ENCODE results near the gene MEG3.

MEG3 gene

DNA sequence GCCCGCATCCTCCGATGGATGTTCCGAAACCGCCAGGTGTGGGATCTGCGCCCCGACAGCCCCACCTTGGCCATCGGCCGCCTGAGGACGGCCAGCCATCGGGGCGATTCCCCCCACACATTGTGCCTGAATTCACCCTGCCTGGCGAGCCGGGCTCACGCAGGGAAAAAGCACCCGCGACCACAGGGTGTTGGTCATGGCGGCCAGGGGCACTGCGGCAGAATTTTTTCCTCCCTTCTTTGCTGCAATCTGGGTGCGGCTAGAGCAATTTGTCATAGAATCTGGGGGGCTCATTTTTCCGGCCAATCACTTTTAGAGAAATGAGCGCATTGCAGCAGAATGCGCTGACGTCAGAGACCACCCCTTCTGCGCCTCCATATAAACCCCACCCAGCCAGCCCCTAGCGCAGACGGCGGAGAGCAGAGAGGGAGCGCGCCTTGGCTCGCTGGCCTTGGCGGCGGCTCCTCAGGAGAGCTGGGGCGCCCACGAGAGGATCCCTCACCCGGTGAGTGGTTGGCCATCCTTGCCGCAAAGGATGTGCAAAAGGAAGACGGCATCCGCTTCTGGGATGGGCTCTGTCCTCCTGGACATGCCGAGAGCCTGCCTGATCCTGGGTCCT lies at the start of gene MEG3:
MEG3 (plus strand) TSS at position 406 of the 619 bp plus-strand sequence.
- DNase-seq, result no peak

DNA sequence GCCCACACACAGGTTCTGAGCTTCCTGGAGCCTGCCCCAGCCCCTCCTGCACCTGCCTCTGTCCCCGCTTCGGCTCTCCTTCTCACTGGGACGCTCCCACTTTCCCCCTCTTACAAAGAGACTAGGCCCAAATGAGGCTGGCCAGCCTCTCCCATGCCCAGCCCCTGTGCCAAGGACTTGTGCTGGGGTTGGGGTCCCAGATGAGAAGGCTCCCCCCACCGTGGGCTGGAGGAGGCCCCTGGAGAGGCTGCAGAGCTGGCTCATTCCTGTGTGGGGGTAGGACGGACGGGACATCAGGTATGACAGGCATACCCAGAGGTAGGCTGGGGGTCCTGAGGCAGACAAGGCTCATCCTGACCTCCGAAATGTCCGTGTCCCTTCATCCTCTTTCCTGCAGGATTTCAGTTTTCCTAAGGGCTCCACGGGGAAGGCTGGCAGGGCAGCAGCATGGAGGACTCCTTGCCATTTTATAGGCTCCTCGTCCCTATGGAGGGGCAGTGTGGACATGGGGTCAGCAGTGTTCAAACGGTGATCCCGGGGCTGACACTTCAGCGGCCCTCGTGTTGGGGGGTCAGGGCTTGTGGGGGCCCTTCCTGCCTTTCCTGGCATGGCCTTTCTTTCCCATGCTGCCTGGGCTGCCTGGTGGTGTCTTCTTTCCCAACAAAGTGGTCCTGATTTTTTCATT lies 49.1 kb upstream of the MEG3 start:
- no peak for DNase-seq

DNA sequence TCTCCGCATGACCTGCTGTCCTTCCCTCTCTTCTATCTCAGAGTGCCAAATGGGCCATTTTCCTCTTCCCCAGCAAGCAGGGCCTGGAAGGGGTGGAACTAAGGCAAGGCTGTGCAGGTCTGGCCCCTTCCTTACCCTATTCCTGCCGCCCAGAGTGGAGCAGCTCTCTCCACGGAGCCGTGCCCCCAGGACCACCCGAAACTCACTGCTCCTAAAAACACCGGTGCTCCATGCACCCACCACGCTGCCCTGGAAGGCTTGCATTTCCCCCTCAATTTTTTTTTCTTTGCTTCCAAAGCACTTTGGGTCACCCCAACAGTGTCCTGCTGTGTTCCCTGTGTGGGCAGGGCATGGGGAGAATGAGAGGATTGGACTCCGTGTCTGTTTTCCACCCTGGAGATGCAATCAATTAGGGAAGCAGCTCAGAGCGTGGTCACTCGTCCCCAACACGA lies 48.5 kb upstream of the MEG3 start:
- no peak for DNase-seq

GRCh38 chr14:100777818-100778525 lies 47.9 kb upstream of the MEG3 start:
- no peak for DNase-seq

- DNase-seq, result no peak
Observed at GRCh38 chr14:100778526-100778882, 47.4 kb upstream of the MEG3 start.

DNA sequence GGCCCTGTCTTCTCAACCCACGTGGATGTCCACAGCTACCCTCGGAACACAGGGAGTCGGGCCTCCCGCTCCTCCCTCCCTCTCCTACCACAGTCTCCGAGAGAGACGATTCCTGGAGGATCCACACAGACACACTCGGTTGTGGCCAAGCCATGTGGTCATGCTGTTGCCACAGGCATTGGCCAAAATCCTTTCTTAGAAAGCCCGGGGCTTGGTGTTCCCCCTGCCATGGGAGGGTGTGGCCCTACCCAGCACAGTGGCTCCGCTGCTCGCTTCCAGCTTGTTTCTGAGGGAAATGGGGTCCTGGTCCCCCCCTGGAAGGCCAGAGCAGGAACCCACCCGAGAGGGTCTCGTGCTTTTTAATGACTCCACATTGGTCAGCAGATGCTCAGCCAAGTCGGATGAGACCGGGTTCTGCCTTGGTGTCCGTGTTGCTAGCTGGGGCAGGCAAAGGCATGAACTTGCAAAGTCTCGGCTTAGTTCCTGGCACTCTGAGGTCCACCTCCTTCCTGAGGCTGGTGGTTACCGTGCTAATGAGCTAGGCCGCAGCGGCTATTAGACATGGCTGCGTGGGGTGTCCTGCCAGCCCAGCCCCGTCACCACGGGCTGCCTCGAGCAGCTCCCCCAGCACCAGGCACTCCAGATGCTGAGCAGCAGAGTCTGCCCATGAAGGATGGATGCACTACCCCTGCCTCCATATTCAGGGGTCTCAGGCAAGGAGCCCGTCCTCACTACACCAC lies 46.8 kb upstream of the MEG3 start:
- DNase-seq, result no peak

- DNase-seq, result no peak
Observed at GRCh38 chr14:100779691-100780080, 46.2 kb upstream of the MEG3 start.

- no peak for DNase-seq
Observed at GRCh38 chr14:100780246-100780645, 45.7 kb upstream of the MEG3 start.

DNA sequence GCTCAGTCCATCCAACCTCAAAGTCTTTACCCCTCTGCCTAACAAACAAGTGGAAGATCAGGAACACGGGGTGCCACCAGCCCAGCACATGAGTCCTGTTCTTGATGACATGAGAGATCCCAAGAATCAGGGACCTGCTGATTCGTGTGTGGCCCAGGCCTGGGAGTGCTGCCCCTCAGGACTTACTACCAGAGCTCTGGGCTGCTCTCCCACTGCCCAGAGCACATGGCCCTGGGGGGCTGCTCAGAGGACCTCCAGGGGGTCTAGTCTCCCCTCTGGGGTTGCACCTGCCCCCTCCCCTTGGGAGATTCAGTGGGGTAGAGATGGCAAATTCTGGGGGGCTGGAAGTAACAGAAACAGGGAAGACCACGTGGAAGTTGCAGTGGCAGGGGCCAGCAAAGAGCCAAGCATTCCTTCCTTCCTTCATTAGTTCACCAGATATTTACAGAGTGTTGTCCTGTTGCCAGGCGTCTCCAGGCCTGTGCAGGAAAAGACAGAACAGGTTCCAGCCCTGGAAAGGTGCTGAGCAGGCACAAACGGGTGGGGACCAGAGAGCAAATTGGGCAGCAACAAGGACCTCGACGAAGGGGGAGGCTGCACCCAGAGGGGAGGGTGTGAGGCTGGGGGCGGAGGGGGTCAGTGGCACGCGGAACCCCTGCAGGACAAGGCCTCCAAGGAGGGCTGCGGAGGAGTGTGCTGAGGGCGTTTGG lies 45.1 kb upstream of the MEG3 start:
- DNase-seq, result no peak

GRCh38 chr14:100781952-100782351 lies 44.0 kb upstream of the MEG3 start:
- DNase-seq, result no peak

DNA sequence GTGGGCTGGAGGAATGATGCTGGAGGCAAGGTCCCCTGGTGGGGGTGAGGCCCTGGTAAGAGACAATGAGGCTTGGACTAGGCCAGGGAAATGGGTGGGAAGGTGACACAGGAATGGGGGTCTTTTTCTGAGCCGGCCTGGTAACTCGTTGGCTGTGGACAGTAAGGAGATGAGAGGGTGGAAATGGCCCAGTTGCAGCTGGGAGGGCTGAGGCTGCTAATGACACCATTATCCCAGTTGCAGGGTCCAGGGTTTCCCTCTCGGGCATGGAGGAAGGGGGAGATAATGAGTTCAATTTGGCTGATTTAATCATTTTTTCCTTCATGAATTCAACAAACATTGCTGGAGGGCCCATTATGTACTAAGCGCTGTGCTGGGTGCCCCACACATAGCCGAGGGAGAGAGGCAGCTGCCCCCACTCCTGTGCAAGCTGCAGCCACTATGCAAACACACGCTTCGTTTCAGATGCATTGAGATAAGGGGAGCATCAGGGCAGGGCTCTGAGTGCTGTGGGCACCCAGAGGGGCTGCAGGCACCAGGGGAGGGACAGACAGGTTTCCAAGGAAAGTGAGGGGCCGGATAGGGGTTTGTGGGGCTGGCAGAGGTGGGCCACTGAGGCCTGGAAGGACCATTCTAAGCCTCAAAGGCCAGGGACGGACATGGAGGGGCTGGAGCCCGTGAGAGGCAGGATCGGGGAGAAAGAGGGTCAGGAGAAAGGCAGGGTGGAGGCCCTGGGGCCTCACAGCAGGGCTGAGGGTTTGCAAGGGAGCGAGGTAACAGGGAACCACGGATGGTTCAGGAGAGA lies 43.2 kb upstream of the MEG3 start:
- no peak for DNase-seq

DNA sequence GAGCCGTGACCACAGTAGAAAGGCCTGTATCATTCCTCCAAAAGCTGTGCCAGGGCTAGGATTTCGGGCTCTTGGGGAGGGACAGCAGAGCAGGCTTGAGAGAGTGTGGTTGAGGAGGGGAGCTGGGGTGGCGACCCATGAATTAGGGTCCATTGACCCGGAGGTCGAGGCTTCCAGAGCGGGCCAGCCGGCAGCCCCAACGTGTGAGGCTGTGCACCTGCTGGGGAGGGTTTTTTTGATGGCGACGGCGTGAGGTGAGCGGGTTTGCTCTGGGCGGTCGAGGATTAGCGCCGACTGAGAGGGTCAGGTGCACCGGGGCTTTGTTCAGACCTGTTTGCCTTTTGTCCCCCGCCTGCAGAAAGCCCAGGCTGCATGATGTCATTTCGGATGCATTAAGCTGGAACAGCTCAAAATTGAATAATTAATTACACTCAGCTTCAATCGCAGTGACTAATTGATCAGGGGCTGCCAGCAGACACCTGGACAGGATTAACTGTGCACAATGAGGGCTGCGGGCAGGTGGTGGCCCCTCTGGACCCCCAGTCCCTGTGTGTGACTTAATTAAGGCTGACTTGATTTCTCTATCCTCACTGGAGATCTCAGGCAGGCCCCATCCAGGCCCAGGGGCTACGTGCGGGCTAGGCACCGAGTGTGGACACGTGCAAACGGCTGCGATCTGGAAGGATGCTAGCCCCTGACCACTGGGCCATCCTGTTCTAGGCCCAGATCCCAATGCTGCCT lies 42.1 kb upstream of the MEG3 start:
- no peak for DNase-seq

GRCh38 chr14:100784523-100785337 lies 41.2 kb upstream of the MEG3 start:
- no peak for DNase-seq

- DNase-seq, result no peak
Observed at GRCh38 chr14:100785338-100785615, 40.6 kb upstream of the MEG3 start.

DNA sequence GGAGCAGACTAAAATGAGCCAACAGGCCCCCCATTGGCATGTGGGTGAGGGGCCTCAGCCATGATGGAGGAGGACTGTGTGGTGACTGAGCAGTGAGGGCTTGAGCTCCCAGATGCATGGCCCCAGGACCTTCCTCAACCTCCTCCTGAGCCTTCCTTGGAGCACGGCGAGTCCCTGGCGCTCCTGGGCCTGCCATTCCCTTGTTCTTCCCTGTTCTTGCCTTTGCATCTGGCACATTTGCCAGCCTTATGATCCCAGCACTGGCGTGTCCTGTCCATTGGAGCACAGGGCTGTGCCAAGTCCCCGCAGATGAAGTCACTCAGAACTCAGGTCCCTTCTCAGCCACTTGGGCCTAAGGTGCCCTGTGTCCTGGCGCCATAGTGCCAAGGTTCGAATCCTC lies 40.3 kb upstream of the MEG3 start:
- DNase-seq, result no peak

DNA sequence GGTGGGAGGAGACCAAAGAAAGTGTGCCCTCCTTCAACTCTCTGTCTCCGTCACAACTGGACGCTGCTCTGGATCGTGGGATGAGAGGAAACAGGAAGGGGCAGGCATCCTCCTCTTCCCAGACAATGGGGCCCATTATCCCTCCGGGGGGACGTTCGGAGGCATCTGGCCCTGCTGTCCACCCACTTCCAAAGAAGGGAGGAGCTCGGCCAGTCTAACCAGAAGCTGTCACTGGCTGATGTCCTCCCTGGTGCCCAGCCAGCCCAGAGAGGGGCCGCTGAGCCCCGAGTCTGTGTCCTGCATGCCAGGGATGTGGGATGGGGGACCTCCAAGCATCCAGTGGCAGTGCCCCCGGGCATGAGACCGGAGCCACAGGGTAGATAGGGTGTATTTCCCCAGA lies 39.8 kb upstream of the MEG3 start:
- no peak for DNase-seq

DNA sequence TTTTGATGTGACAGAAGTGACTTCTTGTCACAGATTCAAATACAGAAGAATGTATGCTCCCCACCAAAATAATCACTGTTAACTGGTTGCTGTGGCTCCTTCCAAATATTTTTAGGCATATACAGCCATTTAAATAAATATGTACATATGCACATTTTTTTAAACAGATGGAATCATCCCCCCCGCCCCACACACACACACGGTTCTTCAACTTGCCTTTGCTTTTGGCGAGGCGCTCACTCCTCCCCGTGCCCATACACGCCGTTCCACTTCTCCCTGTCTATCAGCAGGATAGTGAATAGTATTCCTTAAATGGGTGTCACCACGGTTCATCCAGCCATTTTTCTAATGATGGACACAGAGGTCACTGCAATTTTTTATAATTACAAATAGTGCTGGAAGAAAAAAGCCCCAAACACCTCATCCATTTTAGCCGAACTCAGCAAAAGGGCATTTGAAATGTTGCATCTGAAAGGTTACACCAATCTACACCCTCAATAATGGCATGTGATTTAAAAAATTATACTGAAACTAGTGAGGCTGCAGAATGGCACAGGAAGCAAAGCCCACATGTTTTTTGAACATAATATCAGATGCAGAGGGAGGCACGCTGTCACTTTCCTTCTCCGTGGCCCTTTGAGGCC lies 39.2 kb upstream of the MEG3 start:
- no peak for DNase-seq

- DNase-seq, result no peak
Observed at GRCh38 chr14:100787659-100788058, 38.3 kb upstream of the MEG3 start.

- DNase-seq, result no peak
Observed at GRCh38 chr14:100788517-100788916, 37.4 kb upstream of the MEG3 start.

DNA sequence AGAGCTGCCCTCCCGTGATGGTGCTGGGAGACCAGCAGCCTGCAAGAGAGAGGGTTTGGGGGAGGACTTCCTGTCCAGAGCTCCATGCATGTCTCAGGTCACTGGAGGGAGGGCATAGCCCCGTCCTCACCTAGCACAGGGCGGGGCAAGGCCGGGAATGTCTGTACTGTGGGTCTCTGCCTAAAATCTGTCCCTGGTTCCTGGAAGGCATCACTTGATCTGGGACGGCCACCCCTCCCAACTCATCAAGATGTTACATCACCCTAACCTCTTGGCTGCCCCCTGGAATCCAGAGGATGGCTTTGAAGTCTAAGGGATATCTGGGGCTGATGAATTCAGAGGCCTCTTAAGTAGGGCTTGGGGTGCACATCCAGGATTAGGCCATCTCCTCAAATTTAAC lies 37.0 kb upstream of the MEG3 start:
- no peak for DNase-seq

All from CD4-positive, alpha-beta T cell treated with Interferon alpha-2 for 1 hour (primary cell).